ENCODE measurements around the gene EFCAB7.

EFCAB7 gene

GRCh38 chr1:63593886-63594605 is 70.7 kb downstream of the EFCAB7 start (continued):
- TF ChIP-seq, protein P1, sequence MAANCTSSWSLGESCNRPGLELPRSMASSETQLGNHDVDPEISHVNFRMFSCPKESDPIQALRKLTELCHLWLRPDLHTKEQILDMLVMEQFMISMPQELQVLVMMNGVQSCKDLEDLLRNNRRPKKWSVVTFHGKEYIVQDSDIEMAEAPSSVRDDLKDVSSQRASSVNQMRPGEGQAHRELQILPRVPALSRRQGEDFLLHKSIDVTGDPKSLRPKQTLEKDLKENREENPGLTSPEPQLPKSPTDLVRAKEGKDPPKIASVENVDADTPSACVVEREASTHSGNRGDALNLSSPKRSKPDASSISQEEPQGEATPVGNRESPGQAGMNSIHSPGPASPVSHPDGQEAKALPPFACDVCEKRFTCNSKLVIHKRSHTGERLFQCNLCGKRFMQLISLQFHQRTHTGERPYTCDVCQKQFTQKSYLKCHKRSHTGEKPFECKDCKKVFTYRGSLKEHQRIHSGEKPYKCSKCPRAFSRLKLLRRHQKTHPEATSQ (tag by site-specific recombination; IDR thresholded peaks at IDR 0.05), result no peak
- TF ChIP-seq ZNF114 (tag by site-specific recombination; IDR thresholded peaks at IDR 0.05), result no peak
- TF ChIP-seq HOXA7 (CRISPR knock-in tag; IDR thresholded peaks at IDR 0.05; ENCODE audit: borderline replicate concordance), result no peak
- TF ChIP-seq, protein P2, sequence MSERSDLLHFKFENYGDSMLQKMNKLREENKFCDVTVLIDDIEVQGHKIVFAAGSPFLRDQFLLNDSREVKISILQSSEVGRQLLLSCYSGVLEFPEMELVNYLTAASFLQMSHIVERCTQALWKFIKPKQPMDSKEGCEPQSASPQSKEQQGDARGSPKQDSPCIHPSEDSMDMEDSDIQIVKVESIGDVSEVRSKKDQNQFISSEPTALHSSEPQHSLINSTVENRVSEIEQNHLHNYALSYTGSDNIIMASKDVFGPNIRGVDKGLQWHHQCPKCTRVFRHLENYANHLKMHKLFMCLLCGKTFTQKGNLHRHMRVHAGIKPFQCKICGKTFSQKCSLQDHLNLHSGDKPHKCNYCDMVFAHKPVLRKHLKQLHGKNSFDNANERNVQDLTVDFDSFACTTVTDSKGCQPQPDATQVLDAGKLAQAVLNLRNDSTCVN (tag by site-specific recombination; optimal IDR thresholded peaks at IDR 0.05), result peak; percentile 90
- TF ChIP-seq ZNF596 (tag by site-specific recombination; IDR thresholded peaks at IDR 0.05), result no peak; the same call in 1 of the 2 replicates
- 0 out of 2 replicates have a peak, but pooled peaks have one; percentile 8 for TF ChIP-seq ZNF2 (tag by site-specific recombination; IDR thresholded peaks at IDR 0.05)
- TF ChIP-seq ZNF473 (tag by site-specific recombination; IDR thresholded peaks at IDR 0.05), result no peak
- TF ChIP-seq ZNF48 (tag by site-specific recombination; IDR thresholded peaks at IDR 0.05), result no peak
- peak; percentile 59; the same call in 1 of the 2 replicates for TF ChIP-seq BCL11B (tag by site-specific recombination; IDR thresholded peaks at IDR 0.05; ENCODE audit: low read depth)
- TF ChIP-seq ZNF24 (tag by site-specific recombination; IDR thresholded peaks at IDR 0.05), result no peak
- TF ChIP-seq, protein P3, sequence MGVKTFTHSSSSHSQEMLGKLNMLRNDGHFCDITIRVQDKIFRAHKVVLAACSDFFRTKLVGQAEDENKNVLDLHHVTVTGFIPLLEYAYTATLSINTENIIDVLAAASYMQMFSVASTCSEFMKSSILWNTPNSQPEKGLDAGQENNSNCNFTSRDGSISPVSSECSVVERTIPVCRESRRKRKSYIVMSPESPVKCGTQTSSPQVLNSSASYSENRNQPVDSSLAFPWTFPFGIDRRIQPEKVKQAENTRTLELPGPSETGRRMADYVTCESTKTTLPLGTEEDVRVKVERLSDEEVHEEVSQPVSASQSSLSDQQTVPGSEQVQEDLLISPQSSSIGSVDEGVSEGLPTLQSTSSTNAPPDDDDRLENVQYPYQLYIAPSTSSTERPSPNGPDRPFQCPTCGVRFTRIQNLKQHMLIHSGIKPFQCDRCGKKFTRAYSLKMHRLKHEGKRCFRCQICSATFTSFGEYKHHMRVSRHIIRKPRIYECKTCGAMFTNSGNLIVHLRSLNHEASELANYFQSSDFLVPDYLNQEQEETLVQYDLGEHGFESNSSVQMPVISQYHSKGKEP (tag by site-specific recombination; IDR thresholded peaks at IDR 0.05), result no peak
- no peak for TF ChIP-seq ZNF658 (tag by site-specific recombination; IDR thresholded peaks at IDR 0.05)
- no peak for TF ChIP-seq ZEB2 (tag by site-specific recombination; IDR thresholded peaks at IDR 0.05)
- no peak for TF ChIP-seq ZNF391 (tag by site-specific recombination; IDR thresholded peaks at IDR 0.05; ENCODE audit: borderline replicate concordance, low read depth)
- no peak for TF ChIP-seq ZNF184 (tag by site-specific recombination; IDR thresholded peaks at IDR 0.05)
- TF ChIP-seq ZNF624 (tag by site-specific recombination; IDR thresholded peaks at IDR 0.05), result no peak
- TF ChIP-seq, protein P4, sequence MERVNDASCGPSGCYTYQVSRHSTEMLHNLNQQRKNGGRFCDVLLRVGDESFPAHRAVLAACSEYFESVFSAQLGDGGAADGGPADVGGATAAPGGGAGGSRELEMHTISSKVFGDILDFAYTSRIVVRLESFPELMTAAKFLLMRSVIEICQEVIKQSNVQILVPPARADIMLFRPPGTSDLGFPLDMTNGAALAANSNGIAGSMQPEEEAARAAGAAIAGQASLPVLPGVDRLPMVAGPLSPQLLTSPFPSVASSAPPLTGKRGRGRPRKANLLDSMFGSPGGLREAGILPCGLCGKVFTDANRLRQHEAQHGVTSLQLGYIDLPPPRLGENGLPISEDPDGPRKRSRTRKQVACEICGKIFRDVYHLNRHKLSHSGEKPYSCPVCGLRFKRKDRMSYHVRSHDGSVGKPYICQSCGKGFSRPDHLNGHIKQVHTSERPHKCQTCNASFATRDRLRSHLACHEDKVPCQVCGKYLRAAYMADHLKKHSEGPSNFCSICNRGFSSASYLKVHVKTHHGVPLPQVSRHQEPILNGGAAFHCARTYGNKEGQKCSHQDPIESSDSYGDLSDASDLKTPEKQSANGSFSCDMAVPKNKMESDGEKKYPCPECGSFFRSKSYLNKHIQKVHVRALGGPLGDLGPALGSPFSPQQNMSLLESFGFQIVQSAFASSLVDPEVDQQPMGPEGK (tag by site-specific recombination; IDR thresholded peaks at IDR 0.05), result peak; percentile 60
- TF ChIP-seq ZNF335 (tag by site-specific recombination; conservative IDR thresholded peaks at IDR 0.05), result peak; percentile 67
- TF ChIP-seq GLIS2 (tag by site-specific recombination; IDR thresholded peaks at IDR 0.05), result peak; percentile 41
- TF ChIP-seq GLI2 (tag by site-specific recombination; IDR thresholded peaks at IDR 0.05; ENCODE audit: borderline replicate concordance, low read depth), result no peak
- TF ChIP-seq, protein P5, sequence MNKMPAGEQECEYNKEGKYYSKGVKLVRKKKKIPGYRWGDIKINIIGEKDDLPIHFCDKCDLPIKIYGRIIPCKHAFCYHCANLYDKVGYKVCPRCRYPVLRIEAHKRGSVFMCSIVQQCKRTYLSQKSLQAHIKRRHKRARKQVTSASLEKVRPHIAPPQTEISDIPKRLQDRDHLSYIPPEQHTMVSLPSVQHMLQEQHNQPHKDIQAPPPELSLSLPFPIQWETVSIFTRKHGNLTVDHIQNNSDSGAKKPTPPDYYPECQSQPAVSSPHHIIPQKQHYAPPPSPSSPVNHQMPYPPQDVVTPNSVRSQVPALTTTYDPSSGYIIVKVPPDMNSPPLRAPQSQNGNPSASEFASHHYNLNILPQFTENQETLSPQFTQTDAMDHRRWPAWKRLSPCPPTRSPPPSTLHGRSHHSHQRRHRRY (tag by site-specific recombination; IDR thresholded peaks at IDR 0.05), result no peak
- no peak for TF ChIP-seq ZNF785 (tag by site-specific recombination; IDR thresholded peaks at IDR 0.05)
- peak; percentile 52; the same call in 1 of the 2 replicates for TF ChIP-seq KLF1 (tag by site-specific recombination; IDR thresholded peaks at IDR 0.05)
- TF ChIP-seq ZSCAN23 (tag by site-specific recombination; IDR thresholded peaks at IDR 0.05), result no peak
- no peak for TF ChIP-seq ZBTB17 (tag by site-specific recombination; IDR thresholded peaks at IDR 0.05)
- no peak for TF ChIP-seq ZNF366 (tag by site-specific recombination; conservative IDR thresholded peaks at IDR 0.05)
- TF ChIP-seq GLIS1 (tag by site-specific recombination; IDR thresholded peaks at IDR 0.05), result peak; percentile 52; the same call in 1 of the 2 replicates
- TF ChIP-seq ZNF341 (tag by site-specific recombination; IDR thresholded peaks at IDR 0.05; ENCODE audit: low read depth), result peak; percentile 79
- TF ChIP-seq GLI4 (tag by site-specific recombination; IDR thresholded peaks at IDR 0.05), result no peak
- no peak for TF ChIP-seq ZBTB7A (tag by site-specific recombination; IDR thresholded peaks at IDR 0.05; ENCODE audit: low read depth)
- TF ChIP-seq ZNF837 (tag by site-specific recombination; IDR thresholded peaks at IDR 0.05), result no peak
- TF ChIP-seq, protein P6, sequence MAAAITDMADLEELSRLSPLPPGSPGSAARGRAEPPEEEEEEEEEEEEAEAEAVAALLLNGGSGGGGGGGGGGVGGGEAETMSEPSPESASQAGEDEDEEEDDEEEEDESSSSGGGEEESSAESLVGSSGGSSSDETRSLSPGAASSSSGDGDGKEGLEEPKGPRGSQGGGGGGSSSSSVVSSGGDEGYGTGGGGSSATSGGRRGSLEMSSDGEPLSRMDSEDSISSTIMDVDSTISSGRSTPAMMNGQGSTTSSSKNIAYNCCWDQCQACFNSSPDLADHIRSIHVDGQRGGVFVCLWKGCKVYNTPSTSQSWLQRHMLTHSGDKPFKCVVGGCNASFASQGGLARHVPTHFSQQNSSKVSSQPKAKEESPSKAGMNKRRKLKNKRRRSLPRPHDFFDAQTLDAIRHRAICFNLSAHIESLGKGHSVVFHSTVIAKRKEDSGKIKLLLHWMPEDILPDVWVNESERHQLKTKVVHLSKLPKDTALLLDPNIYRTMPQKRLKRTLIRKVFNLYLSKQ (tag by site-specific recombination; IDR thresholded peaks at IDR 0.05; ENCODE audit: borderline replicate concordance), result no peak
